Stimulated activated CD4-positive, alpha-beta T cell treated with anti-CD3 and anti-CD28 coated beads, Interleukin-15, amount 100 ng/mL, for 48 hours (primary cell): ENCODE measurements around the gene MBTD1.
"Not testable (repeated sequence)": the region's sequence is repeated elsewhere in the genome, so short reads cannot be mapped to it uniquely, and the experiment has no call there.

Source experiments
- DNase-seq, 2 donors: peaks; one replicate each; pipeline ENCODE4 v3.0.0-alpha.2; 2020; ENCODE audit warnings: low read depth in 2 of 2

Gene MBTD1

GRCh38 chr17:51255673-51256072, 4.2 kb downstream of the MBTD1 start:
- no peak for DNase-seq

DNA sequence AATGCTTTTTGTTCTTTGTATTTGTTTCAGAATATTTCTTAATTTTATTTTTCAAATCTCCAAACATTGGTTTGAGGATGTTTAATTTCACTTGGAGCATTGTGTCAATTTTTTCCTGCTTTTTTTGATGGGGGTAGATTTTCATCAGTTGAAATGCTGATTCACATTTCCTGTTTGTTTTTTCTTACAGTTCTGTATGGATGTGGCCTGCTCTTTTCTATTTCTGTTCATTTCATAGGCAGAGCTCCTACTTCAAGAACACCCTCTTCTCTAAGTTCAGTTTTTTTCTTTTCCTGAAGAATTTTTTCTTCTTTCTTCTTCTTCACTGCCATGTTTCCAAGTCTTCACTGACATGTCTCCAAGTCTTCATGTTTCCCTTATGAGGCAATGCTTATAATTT, 8.8 kb downstream of the MBTD1 start:
- no peak for DNase-seq

- DNase-seq = no peak
Observed at GRCh38 chr17:51250314-51250840, 9.5 kb downstream of the MBTD1 start.

- DNase-seq = no peak
Observed at GRCh38 chr17:51245535-51245934, 14.3 kb downstream of the MBTD1 start.

- no peak for DNase-seq
Observed at GRCh38 chr17:51244041-51244440, 15.8 kb downstream of the MBTD1 start.

DNA sequence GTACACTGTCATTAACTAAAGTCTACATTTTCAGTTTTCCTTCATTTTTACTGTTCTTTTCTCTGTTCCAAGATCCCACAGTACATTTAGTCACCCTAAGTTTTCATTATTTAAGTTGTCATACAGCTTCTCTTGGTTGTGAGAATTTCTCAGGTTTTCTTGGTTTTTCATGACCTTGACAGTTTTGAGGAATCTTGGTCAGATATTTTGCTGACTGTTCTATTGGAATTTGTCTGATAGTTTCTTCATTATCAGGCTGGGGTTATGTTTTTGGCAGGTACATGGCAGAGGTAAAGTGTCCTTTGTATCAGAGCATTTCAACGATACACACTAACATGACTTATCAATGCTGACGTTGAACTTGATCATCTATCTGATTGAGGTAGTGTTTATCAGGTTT, 19.6 kb downstream of the MBTD1 start:
- DNase-seq = no peak

DNA sequence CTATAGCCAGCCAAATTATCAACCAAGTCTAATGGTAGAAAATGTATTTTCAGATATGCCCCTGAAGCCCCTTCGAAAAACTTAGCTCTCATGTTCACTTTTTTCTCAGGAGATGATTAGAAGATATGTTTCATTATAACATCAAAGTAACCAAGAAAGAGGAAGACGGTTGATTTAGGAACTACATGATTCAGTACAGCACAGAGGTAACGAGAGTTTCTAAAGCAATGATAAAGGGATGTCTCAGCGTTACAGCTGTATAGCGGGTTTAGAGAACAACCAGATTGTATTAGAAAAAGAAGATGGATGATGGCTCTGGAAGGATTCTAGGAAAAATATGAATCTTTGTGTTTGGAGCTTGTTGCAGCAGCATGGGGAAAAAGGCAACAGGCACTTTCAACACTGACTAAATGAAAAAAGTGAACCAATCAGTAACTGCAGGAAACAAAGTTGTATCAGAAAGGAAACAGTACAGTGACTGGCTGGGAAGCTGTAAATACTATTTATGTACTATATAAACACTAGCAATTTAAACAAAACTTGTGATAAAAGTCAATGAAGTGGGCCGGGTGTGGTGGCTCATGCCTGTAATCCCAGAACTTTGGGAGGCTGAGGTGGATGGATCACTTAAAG, 21.5 kb downstream of the MBTD1 start:
- DNase-seq = no peak

- DNase-seq = no peak
Observed at GRCh38 chr17:51234162-51234561, 25.7 kb downstream of the MBTD1 start.

DNA sequence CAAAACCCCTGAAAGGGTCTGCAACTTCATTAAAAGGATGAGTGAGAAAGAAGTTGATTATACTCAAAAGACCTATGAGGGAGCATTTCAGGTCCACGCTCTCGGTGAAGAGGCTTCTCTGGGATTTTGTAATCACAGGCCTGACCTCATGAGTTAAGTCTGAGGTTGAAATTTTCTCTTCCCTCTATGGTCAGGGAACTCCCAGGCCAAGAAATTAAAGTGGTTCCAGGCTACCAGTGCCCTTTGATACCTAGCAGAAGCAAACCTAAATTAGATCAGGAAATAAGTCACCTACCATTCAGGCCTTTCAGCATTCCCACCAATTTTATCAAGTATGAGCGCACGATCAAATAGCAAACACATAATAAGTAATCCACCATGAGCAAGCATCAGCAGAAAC, 27.9 kb downstream of the MBTD1 start:
- DNase-seq = no peak

DNA sequence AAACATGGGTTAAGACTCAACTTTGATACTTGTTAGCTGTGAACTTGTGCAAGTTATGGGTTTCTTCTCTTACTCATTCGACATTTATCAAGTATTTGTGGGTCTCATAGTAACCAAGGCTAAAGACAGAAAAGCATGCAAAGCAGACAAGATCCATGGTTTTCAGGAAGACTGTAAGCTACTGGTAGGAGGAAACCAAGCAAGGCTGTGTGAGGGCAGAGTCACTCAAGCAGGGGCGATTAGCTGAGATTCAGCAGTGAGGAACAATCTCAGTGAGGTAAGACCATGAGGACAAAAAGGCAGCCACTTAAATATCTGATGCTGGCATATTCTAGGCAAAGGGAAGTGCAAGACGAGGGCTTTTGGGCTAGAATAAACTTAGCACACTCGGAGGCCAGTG, 29.5 kb downstream of the MBTD1 start:
- no peak for DNase-seq

DNA sequence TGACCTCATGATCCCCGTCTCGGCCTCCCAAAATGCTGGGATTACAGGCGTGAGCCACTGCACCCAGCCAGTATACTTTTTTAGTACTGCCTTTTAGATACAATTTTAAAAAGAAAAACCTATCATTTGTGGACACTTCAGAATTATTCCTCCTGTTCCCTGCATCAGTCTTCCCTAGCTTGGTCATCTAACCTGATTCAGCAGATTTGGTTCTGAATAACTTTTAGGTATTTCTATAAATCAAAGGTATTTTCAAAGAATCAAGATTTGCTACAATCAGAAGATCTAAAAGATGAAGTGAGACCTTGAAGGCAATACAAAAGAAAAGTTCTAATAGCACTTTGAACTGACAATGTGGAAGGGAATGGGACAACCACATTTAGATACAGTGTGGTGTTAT, 30.0 kb downstream of the MBTD1 start:
- no peak for DNase-seq

GRCh38 chr17:51228161-51228560, 31.7 kb downstream of the MBTD1 start:
- no peak for DNase-seq

GRCh38 chr17:51225523-51225922, 34.3 kb downstream of the MBTD1 start:
- DNase-seq = not testable (repeated sequence)

DNA sequence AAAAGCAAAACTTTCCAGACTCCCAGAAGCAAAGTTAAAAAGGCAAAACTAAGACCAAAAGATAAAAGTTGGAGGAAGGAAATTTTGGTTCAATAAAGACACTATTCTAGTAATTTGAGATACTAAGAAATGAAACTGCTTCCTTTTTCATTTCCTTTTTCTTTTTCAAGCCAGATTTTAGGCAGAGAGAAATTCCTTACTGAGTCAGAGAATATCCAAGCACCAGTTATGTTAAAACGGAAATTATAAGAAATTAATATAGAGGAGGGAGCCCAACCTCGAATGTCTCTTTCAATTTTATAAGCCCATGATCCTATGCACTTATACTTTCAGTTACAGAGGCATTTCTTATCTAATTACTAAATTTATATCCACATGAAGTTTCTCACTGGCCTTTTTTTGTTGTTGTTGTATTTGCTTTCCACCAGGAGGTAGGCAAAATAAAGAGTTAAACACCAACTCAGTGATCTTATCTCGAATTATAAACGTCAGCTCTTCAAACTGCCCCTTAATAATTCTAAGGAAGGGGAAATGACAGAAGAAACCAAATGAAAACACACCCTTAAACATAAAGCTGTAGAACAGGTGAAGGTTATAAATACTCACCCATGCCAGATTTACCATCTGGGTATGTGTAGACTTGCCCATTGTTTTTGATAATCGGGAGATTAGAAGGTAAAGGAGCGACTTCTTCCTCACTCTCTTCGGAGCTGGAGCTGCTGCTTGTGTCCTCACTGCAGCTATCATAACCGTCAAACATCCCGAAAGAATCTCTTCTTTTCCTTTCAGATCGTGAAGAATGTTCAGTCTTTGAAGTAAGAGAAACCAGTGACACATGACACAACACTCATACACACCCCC, 35.2 kb downstream of the MBTD1 start:
- no peak for DNase-seq

- no peak for DNase-seq
Observed at GRCh38 chr17:51221322-51221721, 38.5 kb downstream of the MBTD1 start.

DNA sequence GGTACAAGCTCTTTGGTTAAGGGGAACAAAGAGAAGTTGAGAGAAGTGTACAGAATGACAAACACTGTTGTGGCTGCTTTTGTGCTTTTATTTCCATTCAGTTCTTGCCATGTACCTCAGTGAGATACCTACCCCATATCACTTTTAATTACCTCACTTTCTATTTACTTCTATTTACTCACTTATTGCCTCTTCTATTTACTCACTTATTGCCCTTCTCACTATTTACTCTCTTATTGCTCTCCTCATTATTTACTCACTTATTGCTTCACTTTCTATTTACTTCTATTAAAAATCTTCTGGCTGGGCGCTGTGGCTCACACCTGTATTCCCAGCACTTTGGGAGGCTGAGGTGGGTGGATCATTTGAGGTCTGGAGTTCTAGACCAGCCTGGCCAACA, 41.9 kb downstream of the MBTD1 start:
- no peak for DNase-seq

DNA sequence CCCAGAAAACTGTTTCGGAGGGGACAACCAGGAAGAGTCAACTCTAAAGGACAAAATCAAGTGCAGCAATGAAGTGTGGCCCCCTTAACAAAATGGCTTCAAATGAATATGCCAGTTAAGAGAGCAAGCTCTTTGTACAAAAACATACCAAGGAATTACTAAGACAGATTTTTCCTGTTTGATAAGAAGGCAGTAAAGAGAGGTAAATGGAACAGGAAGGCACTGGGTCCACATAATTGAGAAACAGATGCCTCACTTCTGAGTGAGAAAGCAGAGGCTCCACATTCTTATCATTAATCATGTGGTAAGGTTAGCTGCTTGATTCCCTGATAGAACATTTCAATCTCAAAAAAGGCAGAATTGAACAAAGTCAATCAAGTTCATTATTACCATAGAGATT, 44.9 kb downstream of the MBTD1 start:
- DNase-seq = no peak

GRCh38 chr17:51203838-51204237, 56.0 kb downstream of the MBTD1 start:
- DNase-seq = no peak

DNA sequence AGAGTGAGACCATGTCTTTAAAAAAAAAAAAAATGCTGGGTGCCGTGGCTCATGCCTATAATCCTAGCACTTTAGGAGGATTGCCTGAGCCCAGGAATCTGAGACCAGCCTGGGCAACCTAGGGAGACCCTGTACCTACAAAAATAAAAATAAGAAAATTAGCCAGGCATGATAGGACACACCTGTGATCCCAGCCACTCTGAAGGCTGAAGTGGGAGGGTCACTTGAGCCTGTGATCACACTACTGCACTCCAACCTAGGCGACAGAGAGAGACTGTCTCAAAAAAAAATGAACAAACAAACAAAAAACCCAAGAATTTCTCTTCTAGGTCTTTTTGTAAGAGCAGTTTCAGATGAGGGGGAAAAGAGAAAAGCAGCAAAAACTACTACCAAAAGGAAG, 59.0 kb downstream of the MBTD1 start:
- DNase-seq = no peak

- DNase-seq = no peak
Observed at GRCh38 chr17:51200295-51200694, 59.6 kb downstream of the MBTD1 start.

DNA sequence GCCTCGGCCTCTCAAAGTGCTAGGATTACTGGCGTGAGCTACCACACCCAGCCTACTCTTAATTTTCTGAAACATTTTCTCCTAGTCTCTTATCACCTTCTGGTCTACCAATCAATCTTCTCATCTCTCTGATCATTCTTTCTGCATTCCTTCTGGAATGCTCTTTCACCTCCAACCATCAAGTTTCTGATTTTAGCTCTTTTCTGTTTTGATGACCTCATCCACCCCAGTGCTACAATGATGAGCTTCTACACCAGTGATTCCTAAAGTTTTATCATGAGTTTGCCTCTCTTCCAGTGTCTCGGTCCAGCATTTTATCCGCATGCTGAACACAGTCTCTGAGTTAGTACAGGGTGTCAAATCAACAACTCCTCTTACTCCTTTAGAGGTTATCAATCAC, 62.1 kb downstream of the MBTD1 start:
- DNase-seq = no peak

DNA sequence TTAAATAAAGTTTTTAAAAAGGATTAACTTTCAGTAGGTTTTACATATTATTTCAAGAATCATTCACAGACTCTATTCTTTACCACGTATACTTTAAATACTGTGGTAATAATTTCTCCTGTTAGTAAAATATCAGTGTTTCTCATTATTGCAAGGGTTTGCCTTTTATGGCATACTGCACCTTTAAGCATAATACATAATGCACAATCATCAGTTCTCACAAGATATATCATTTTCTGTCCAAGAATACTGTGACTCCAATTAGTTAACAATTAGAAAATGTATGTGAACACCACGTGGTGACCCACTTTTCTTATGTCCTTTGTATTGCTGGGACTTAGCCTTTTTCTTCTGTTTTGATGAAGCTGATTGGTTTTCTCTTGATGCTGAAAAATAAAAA, 68.0 kb downstream of the MBTD1 start:
- DNase-seq = no peak

GRCh38 chr17:51189628-51190027, 70.2 kb downstream of the MBTD1 start:
- no peak for DNase-seq
